Measurements from ENCODE around the gene FHIT. TPM values are rescaled to one million over a fixed set of nuclear protein-coding genes. Genes with fewer than 3 reads are reported as not detected.

The FHIT gene
- total RNA-seq, 4 donors from 2014 or later, result 4.4 to 10.6 (median 8.4) TPM

- no peak for TF ChIP-seq CTCF (IDR thresholded peaks at IDR 0.05; ENCODE audit: low read depth)
These were observed 1497.3 kb downstream of the FHIT start for GRCh38 chr3:59753808-59754450.

GRCh38 chr3:59752925-59753324 is 1498.3 kb downstream of the FHIT start:
- TF ChIP-seq CTCF (IDR thresholded peaks at IDR 0.05; ENCODE audit: low read depth), result no peak

GRCh38 chr3:59751606-59752005 is 1499.6 kb downstream of the FHIT start:
- no peak for TF ChIP-seq CTCF (IDR thresholded peaks at IDR 0.05; ENCODE audit: low read depth)

GRCh38 chr3:59750391-59750790 is 1500.9 kb downstream of the FHIT start:
- no peak for TF ChIP-seq CTCF (IDR thresholded peaks at IDR 0.05; ENCODE audit: low read depth)

GRCh38 chr3:59749291-59749690 is 1502.0 kb downstream of the FHIT start:
- no peak for TF ChIP-seq CTCF (IDR thresholded peaks at IDR 0.05; ENCODE audit: low read depth)

- TF ChIP-seq CTCF (IDR thresholded peaks at IDR 0.05; ENCODE audit: low read depth), result no peak
These were observed 1504.7 kb downstream of the FHIT start for GRCh38 chr3:59746585-59746984.

- no peak for TF ChIP-seq CTCF (IDR thresholded peaks at IDR 0.05; ENCODE audit: low read depth)
These were observed 1514.0 kb downstream of the FHIT start for GRCh38 chr3:59737241-59737640.

All from subcutaneous adipose tissue (tissue), 4 donors.